Measurements from ENCODE around the gene PGF.

The PGF gene

DNA sequence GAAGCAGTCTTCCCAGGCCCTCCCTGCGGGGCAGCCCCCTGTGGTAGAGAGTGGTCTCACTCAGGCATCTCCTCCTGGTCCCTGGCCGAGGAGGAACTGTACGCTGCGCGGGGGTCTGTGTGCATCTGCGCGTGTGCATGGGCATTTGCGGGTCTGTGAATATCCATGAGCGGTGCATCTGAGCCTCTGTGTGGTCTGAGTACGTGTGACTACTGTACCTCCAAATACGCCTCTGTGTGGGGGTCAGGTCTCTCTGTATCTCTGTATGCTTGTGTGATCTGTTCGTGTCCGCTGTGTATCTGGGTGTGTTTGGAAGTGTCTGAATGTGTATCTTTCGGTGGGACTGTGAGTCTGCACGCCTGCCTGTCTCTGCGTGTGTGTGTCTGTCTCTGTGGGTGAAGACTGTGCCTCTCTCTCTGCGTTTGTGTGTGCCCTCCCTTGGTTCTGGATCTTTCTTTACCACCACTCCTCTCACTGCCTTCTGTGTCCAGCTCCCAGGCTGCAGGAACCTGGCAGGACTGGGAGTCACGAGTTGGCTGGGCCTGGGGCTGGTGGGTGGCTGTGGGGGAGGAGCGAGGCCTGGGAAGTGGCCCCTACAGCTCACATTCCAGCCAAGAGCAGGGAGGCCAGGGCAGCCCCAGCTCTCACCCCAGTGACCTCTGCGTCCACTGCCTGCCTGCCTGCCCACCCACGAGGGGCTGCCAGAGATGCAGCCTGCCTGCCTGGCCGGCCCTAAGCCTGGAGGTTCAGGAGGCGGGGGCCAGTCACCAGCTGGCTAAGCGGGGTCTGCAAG lies 1.1 kb upstream of the PGF start:
- no peak for DNase-seq (ENCODE audit: low spot score)

DNA sequence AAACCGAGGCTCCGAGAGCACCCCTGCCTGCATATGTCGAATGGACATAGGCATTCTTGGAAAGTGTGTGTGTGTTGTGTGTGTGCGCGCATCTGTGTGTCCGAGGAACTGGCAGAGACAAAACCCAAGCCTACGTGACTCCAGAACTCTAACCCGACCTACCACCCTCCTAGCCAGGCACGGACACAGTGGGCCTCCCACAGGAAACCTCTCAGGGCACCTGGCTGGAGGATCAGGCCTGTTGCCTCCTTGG lies 556 bp upstream of the PGF start:
- no peak for DNase-seq (ENCODE audit: low spot score)

DNA sequence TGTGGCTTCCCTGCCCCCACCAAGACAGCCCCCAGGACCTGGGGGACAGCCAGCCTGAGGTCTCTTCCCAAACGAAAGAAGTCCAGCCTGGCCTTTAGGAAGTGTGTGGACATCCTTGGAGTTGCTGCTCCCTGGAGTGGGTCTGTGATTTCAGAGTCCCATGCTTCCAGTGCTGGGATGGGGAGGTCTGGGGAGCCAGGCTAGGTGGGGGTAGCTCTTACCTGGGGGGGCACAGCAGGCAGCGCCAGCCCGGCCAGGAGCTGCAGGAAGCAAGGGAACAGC lies 509 bp downstream of the PGF start:
- DNase-seq (ENCODE audit: low spot score), result no peak

DNA sequence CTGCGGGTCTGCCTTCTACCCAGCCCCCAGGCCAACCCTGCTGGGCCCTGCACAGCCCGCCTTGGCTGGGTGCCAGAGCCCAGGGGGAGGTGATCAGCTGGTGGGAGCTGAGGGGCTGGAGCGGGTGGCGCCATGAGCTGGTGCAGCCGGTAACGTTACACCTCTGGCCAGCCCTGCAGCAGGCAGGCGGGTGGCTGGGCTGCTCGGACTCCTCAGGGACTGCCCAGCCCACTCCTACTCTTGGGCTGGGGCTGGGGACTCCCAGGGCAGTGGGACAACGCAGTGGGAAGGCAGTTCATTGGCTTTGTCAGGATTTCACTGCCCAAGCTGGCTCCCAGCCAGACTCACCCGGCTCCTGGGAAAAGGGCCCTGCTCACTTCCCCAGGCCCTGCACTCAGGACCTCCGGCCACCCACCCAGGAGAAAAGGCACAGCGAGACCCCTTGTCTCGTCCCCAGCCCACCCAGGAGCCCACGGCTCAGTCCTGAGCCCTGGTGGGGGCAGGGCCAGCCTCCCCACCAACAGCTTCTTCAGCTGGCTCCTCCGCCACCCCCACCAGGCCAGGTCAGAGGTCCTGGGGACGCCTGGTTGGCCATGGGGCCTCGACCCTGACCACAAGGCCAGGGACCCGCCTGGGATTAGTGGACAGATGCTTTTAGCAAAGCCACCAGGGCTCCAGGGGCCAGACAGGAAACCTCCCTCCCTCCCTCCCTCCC lies 1.0 kb downstream of the PGF start:
- DNase-seq (ENCODE audit: low spot score), result no peak

DNA sequence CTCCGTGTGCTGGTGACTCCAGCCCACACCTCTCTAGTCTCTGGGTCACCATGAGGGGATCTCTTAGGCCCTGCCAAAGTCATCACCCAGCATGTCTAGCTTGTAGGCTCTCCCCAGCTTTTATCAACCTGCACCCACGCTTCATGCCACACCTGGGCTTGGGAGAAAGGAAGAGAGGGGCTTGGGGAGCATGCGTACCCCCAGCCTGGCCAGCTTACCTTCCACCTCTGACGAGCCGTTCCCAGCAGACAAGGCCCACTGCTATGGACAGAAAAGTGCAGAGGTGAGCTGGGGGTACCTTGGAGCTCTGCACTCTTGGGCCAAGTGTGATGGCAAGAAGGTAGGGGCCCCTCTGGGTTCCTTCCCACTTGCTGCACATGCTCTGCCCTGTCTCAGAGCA lies 1.7 kb downstream of the PGF start:
- no peak for DNase-seq (ENCODE audit: low spot score)

DNA sequence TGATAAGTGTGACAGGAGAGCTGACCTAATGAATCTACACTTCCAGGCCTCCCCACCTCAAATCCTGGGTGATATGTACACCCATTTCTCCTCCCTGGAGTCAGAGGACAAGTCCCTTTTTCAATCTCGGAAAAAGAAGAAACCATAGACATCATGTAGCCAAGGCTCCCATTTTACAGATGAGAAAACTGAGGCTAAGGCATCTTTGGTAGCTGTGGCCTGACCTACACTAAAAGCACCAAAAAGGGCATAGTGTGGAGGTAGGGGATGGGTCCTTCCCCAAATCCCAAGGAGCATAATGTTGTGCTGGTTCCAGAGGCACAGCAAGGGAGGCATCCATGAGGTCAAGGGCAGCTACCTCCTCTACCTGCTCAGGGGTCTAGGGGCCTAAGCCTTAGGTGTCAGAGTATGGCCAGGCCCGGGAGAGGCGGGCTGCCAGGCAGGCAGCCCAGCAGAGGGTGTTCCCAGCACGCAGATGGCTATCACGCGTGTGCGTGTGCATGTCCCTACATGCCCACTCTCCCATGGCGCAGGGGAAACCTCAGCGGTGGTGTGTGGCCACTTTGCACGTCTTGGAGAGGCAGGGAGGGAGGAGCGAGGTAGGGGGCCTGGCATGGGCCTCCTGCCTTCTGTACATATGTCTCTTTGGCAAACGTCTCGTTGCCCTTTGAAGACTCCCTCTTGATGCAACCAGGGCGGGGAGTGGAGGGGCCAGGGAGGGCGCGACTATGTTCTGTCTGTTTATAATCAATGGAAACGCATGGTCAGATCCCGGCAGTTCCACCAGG lies 2.5 kb downstream of the PGF start:
- no peak for DNase-seq (ENCODE audit: low spot score)

DNA sequence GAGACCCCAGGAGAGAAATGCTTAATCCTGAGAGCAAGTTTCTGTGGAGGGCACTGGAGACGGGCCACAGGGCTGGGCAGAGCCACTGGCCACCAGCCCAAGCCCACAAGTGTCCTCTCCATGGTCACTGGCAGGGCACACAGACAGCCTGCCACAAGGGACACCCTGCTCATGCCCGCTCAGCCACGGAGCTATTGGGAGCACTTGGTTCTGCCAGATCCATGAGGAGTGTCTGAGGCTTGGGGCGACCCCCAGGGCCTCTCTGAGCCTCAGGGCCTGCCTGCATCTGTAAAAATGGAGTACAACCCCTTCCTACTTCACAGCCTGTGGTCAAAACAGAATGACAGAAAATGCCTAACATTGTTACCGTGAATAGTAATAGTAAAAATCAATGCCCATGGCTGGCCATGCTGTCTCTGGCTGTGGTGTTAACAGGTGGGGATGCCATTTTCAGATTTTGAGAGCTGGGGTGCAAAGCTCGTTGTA lies 3.2 kb downstream of the PGF start:
- no peak for DNase-seq (ENCODE audit: low spot score)

DNA sequence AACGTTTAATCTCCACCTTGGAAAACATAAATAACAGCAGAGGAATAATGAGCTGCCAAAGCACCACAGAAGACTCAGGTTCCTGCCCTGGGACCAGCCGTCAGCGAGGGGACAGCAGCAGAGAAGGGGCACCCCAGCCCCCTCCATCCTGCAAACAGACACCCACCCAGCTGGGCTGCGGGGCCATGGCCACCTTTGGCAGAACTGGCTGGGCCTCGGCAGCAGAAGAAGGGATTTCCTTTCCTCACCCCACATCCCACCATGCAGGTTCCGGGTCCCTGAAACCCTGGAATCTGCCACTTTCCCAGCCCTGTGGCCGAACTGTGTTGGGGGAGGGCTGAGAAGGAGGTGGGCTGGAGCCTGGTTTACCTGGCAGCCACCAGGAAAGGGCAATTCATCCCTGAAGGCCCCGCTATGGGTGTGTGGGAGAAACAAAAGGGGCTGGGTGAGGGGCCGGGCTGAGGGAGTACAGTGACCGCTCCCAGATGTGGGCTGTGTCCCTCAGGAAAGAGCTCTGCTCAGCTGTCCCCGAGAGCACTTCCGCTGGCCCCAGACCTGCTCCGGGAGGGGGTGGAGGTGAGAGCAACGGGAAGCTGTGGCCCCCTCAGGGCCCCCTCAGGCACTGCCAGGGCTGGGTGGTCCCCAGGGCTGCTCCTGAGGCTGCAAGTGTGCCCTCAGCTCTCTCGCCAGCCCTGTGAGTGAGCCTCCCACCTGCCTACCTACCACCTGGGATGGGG lies 3.8 kb downstream of the PGF start:
- DNase-seq (ENCODE audit: low spot score), result no peak

DNA sequence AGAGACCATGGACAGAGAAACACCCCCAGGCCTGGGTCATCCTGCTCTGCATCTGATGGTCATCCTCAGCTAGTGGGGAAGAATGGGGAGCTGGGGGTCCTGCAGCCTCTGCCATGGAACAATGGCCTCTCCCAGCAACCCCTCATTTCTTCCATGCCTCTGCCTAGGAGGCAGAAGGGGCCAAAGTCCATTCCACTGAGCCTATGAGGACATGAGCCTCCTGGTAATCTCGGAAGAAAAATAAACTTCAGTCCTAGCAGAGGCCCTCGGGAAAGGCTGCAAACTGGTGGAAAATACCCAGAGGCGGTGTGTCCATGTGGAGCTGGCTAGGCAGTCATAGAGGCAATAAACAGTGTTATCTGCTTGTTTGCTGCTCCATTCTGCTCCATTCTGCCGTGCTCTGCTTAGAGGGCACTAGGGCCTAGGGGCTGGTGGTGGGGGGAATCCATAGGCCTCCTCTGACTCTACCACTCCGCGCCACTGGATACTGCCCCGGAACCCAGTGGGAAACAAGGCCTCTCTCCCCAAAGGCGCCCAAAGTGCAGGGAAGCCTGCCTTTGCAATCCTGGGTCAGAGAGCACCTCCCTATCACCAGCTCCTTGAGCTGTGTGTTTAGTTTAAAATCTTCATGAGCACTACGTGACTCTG lies 4.5 kb downstream of the PGF start:
- no peak for DNase-seq (ENCODE audit: low spot score)

DNA sequence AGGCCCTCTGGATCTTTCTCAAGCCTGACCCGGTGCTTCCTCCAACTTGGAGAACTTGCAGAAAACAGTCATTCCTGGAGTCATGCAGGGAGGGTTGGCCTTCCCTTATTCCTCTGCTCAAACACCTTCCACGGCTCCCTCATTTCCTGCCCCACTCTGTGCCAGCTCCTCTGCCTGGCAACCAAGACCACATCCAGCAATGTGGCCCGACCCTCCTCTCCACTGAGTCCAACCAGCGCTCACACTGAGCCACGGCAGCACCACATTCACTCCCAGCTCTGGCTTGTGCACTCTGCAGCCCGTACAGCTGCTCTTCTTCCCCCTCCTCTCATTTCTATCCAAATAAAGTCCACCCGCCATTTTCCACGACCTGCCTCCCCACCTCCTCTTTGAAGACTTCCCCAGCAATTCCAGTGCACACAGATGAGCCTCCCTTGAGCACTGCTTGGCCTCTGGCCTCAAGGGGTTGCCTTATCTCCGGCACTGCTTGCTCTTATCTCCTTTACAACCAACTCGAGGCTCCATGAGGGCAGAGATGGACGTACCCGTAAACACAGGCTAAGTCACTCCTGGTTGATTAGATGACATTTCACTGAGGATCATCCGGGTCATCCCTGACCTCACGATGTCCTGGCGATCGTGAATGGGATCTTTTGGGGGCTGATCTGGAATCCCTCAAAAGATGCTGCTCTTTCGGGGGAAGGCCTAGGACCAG lies 5.4 kb downstream of the PGF start:
- no peak for DNase-seq (ENCODE audit: low spot score)

DNA sequence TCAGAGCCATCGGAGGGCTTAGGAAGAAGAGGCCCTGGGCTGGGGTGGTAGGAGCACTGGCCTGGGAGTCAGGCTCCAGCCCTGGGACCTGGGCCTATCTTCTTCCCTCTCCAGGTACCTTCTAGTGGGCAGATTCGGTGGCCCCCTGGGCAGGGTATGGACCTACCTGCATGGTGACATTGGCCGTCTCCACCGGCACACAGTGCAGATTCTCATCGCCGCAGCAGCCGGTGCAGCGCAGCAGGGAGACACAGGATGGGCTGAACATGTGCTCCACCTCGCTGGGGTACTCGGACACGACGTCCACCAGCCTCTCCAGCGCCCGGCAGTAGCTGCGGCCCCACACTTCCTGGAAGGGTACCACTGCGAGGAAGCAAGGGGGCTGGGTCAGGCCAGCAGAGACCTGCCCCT lies 6.2 kb downstream of the PGF start:
- DNase-seq (ENCODE audit: low spot score), result no peak

DNA sequence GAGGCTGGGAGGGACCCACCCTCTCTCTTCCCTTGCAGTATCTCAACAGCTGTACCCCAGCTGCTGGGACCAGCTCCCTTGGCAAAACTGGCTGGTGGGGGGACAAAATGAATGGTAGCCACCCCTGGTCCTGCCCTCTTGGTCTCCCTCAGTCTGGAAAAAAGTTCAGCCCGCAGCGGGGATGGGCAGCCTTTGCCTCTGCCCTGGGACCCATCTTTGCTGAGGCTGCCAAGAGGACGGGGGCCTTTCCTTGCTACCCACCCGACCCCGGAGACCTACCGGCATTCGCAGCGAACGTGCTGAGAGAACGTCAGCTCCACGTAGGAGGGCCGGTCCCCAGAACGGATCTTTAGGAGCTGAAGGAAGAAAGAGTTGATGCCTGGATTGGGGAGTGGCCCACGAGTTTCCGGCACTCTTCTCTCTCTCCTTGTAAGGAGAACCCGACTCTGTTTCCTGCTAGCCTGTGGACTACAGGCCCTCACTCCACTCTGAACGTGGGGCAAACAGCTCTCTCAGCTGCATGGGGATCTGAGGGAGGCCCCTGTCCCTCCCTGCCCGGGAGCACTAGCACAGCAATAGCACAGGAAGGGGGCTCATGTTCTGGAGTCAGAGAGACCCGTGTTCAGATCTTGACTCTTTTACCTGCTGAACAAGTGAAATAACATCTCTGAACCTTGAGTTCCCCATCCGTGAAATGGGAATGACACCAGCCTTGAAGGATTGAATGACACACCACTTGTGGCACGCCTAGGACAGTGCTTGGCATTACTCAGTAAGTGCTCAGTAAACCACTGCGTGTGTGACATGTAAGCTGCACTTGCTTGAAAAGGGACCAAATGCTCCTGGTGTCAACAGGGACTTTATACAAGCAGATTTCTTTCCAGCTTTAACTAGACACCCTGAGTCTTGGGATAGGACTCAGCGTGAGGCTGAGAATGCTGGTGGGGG lies 6.9 kb downstream of the PGF start:
- no peak for DNase-seq (ENCODE audit: low spot score)

DNA sequence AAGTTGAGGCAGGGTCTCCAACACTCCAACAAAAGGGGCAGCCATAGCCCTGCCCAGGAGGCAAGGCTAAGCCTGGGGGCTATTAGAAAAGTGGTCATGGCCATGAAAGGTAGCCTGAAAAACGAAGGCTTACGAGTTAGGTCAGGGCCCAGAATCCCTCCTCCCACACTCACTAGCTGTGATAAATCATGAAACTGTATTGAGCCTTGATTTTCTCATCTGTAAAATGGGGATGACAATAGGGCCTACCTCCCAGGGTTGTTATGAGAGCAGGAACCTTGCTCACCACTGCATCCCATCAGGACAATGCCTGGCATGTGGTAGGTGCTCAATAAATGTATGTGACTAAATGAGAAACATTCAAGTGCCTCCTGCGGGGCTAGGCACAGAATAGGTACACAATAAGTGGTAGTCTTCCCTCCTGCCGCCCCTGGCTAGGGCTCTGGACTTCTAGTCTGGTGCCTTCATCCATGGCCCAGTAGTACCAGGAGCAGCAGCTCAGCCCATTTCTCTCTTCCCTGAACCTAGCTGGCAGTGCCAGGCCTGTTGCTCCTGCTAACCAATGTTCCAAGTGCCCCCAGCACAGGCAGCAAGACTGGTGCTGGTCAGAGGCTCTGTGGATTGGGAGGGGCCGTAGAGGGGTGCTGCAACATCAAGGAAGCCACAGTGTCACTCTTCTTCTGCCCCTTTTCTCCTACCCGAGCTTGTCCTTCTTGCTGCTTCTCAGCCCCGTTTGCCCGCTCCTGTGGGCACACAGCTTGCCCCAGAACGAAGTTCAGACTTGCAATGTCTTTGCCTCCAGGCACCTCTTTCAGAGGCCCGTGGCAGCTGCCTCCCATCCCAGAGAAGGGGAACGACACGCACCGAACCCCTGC lies 7.8 kb downstream of the PGF start:
- DNase-seq (ENCODE audit: low spot score), result no peak

DNA sequence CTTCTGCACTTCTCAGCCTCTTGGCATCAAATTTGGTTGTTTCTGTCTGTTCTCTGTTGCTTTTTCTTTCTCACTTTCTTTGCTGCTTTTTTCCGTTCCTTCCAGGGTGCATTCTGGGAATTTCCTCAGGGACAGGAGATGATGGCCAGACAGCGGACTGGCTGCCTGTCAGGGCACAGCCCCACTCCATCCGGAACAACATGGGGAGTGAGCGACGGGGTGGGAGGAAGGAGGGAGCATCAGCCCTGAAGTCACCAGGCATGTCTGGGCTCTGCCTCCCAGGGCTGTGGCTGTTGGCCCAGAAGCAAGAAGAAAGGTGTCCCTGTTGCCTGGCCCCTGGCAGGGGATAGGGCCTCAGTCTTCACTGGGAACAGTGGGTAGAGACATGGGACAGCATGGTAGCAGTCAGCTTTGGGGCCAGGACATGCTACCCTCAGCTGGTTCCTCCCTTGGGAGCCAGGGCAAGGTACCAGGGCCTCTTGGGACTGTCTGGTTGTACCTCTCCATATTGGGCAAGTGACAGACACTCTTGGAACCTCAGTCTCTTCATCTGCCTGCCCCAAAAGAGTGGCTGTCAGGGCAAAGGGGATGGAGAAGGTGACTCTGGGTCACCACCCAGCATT lies 8.6 kb downstream of the PGF start:
- no peak for DNase-seq (ENCODE audit: low spot score)

DNA sequence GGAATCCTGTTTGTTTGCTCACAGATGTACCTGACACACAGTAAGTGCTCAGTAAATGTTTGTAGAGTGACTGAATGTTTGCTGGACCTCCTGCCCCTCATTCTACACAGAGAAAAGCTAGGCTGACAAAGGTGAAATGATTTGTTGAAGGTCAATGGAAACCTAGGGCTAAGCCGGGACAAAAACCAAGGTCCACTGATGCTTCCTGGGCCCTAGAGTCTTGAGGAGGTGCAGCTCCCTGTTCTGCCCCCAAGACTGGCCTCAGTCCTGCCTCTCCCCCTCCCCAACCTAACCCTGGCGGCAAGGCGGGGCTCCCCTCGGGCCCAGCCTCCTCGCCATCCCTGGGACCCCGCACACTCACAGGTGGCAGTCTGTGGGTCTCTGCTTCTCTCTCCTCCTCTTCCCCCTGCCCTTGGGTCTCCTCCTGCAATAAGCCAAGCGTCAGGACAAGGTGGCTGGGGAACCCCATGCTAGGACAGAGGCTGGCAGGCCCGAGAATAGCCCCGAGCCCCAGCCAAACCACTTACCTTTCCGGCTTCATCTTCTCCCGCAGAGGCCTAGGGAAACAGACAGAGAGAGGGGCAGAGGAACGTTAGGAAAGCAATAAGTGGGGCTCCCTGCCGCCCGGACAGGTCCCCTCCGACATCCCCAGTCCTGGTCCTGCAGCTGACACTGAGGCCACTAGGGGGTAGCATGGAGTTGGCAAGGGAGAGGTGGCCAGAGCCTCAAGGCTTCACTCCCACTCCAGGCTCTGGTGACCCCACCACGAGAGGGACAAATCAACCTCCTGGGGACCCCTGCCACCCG lies 9.3 kb downstream of the PGF start:
- DNase-seq (ENCODE audit: low spot score), result peak; percentile 67

DNA sequence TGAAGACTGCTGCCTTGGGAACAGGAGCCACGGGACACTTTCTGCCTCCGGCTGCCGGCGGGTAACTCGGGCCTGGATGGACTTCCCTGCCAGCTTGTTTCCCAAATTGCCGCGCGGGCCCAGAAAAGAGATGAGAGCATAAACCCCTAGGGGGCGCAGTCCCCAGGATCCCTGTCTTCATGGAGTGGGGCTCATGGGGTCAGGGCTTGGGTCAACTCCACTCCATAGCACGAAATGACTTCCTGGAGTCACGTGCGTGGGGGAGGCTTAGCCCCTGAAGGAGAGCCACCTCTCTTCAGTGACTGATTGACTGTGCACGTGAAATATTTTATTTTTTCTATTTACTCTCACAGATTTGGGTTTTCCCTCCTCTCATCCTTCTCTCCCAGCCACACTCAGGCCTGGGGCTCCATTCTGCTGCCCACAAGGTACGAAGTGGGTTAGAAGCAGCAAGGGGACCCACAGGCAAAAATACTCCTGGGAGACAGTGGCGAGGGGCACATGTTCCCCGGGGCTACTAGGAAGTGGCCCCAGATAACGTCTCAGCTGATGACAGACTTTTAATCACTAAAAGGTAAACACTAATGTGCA lies 10.0 kb downstream of the PGF start:
- DNase-seq (ENCODE audit: low spot score), result no peak

DNA sequence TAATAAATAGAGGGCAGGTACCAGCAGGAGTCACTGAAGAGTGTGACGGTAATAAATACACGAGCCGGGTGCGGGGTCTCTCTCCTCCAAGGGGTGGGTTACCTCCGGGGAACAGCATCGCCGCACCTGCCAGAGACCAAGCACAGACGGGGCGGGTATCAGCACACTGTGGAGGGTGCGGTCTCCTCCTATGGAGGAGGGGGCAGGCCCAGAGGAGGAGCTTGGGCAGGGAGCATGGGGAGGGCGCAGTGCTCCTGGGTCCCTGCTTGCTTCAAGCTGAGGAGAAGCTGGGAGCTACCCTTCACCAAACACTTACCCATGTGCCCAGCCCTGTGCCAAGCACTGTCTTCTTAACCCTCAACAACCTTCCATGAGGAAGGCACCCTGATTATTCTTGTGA lies 12.8 kb downstream of the PGF start:
- no peak for DNase-seq (ENCODE audit: low spot score)

DNA sequence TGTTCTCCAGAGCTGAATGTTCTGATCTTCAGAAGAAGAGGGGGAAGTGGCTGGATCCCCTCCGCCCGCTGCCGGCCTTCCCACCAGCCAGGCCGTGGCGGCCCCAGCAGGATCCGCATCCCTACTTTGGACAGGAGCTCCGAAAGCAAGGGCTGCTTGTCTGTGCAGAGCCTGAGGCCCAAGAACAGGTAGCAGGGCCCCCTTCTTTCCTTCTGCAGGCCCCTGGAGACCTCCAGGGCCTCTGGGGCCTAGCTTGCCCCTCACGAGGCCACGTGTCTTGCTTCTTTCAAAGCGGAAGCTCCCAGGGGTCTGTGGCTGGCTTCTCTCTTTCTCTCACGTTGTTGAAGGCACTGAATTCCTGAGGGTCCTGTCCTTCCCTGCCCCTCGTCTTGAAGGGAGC lies 13.2 kb downstream of the PGF start:
- no peak for DNase-seq (ENCODE audit: low spot score)

All from globus pallidus (tissue), 1 donor.